ENCODE measurements around the gene FREM2. TPM values are rescaled to one million over a fixed set of nuclear protein-coding genes. Genes with fewer than 3 reads are reported as not detected.

Gene FREM2
- total and polyA plus RNA-seq, 2 of the 4 experiments (the other 2 are of a cell fraction) = not detected

DNA sequence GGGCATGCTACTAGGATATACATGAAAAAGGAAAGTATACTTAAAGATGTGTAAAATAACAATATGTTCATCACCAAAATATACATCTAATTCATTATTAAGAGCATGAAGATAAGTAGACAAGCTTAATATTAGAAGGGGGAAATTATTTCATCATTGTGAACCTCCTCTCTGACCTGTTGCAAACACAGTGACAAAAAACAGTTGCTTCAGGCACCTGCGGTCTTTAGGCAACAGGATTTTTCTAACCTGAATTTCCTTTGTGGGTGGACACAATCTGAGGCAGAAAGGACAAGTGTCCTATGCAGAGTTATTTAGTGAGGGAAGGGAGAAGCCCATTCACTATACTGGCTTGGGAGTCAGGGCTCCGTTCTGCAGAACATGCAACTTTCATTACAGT, 6.3 kb downstream of the FREM2 start:
- H3K4me2 ChIP-seq (ENCODE audit: low read depth, low read length) = no peak overlapping the region
- no peaks in the 10 kb centered on the region for H3K4me1 ChIP-seq (ENCODE audit: control insufficient read depth, insufficient read depth, low read length)
- H4K5ac ChIP-seq (ENCODE audit: low read depth, low read length) = no peak overlapping the region
- no peak overlapping the region for H2BK120ac ChIP-seq (ENCODE audit: low read depth, low read length)
- H3K18ac ChIP-seq (ENCODE audit: low read depth, low read length) = no peak overlapping the region
- H2BK5ac ChIP-seq (ENCODE audit: low read depth, low read length, poor library complexity, severe bottlenecking) = no peak overlapping the region
- H2AK5ac ChIP-seq (ENCODE audit: low read depth, low read length) = no peak overlapping the region
- H3K14ac ChIP-seq (replicated peaks; ENCODE audit: low read depth, low read length) = no peak overlapping the region
- H2BK20ac ChIP-seq (ENCODE audit: low read depth, low read length) = no peak overlapping the region
- H2BK15ac ChIP-seq (ENCODE audit: low read depth, low read length) = no peak overlapping the region
- no CpG with 5 or more reads among the region's 2 CpGs for WGBS, 2 experiments (ENCODE audit: extremely low coverage in 2 of 2, insufficient read length in 1 of 2)
- POLR2A ChIA-PET (ENCODE audit: unreplicated experiment) = no interaction called here
- H3K27ac ChIP-seq (ENCODE audit: insufficient read depth, low read length) = no peak overlapping the region
- TF ChIP-seq RAD21 (IDR thresholded peaks at IDR 0.05; ENCODE audit: low read length) (no peak), MXI1 (IDR thresholded peaks at IDR 0.05; ENCODE audit: borderline replicate concordance, low read depth, low read length) (no peak), CHD1 (IDR thresholded peaks at IDR 0.05; ENCODE audit: low read depth, low read length) (no peak), MAZ (IDR thresholded peaks at IDR 0.05; ENCODE audit: borderline replicate concordance, low read depth, low read length) (no peak), ELK1 (IDR thresholded peaks at IDR 0.05; ENCODE audit: borderline replicate concordance, low read depth, low read length) (no peak)
- CTCF ChIA-PET = no interaction called here
- ATAC-seq (ENCODE audit: low read depth) = no peak
- no peak overlapping the region for H3K56ac ChIP-seq (ENCODE audit: extremely low read depth, insufficient read depth, low read length)
- in situ Hi-C loops (cut with MboI; ENCODE audit: low sequenced_read_pairs) (no loop called here), dilution Hi-C loops (cut with HindIII; ENCODE audit: low sequenced_read_pairs, unreplicated experiment) (no loop called here), intact Hi-C loops (cut with micrococcal nuclease) (no loop called here)
- no peaks in the 10 kb centered on the region for H3K9me3 ChIP-seq (ENCODE audit: control insufficient read depth, insufficient read depth, low read length)
- no peak overlapping the region for H2AFZ ChIP-seq (replicated peaks; ENCODE audit: low read length, poor library complexity)
- H3K79me1 ChIP-seq (ENCODE audit: low read depth in 1 of 2, low read length in 2 of 2) = no peaks in the 10 kb centered on the region
- no peak overlapping the region for H4K8ac ChIP-seq (ENCODE audit: low read depth in 2 of 2, low read length in 2 of 2)
- no peaks in the 10 kb centered on the region for H3K36me3 ChIP-seq (ENCODE audit: control insufficient read depth, insufficient read depth, low read length)
- BruUV-seq (replicated peaks) = no TSS peak
- H3K9me1 ChIP-seq (ENCODE audit: insufficient read depth, low read length) = no peaks in the 10 kb centered on the region
- no peak overlapping the region for H3K4ac ChIP-seq (ENCODE audit: low read depth, low read length)
- H3K9ac ChIP-seq (ENCODE audit: low read depth, low read length) = no peak overlapping the region
- no peak for DNase-seq
- H3K4me3 ChIP-seq (ENCODE audit: insufficient read depth, low read depth, low read length) = no peak overlapping the region
- H3K23ac ChIP-seq (ENCODE audit: low read depth, low read length) = no peak overlapping the region
- no peaks in the 10 kb centered on the region; the same call in 1 of the 2 replicates for H3K27me3 ChIP-seq (ENCODE audit: control insufficient read depth, insufficient read depth, low read length)
- H2AK9ac ChIP-seq (replicated peaks; ENCODE audit: low read depth, low read length, poor library complexity) = no peak overlapping the region
- no peaks in the 10 kb centered on the region for H4K20me1 ChIP-seq (ENCODE audit: insufficient read depth, low read length)
- no peak overlapping the region for H4K91ac ChIP-seq (ENCODE audit: insufficient read depth, low read depth, low read length)

Data from IMR-90 (cell line).